Measurements from ENCODE around the gene PDLIM7. TPM values are rescaled to one million over a fixed set of nuclear protein-coding genes. Genes with fewer than 3 reads are reported as not detected.

Gene PDLIM7
- total and polyA plus RNA-seq, 2 experiments from 2014 or later, result 94.7 to 128 TPM

GRCh38 chr5:177499842-177500241 lies 2.4 kb upstream of the PDLIM7 start:
- peaks cover 43% of the 10 kb centered on the region for H3K4me1 Mint-ChIP-seq

More at GRCh38 chr5:177499842-177500241, 2.4 kb upstream of the PDLIM7 start:
- no peaks in the 10 kb centered on the region for H3K36me3 ChIP-seq (ENCODE audit: insufficient read depth)
- H3K79me2 ChIP-seq (replicated peaks; ENCODE audit: insufficient read depth), result peaks cover 14% of the 10 kb centered on the region
- no peak overlapping the region for H2AFZ ChIP-seq
- peaks cover 22% of the 10 kb centered on the region for H3K27me3 ChIP-seq (ENCODE audit: insufficient read depth)
- Mint-ChIP-seq H3K4me3 (peak overlapping the region; percentile 9; the same call in 1 of the 3 replicates), H3K9me3 (no peaks in the 10 kb centered on the region), H3K27me3 (ENCODE audit: insufficient read depth, low read depth, poor library complexity) (peaks cover 36% of the 10 kb centered on the region), H3K27ac (no peak overlapping the region), H3K36me3 (ENCODE audit: low read depth) (peaks cover 8% of the 10 kb centered on the region)
- ATAC-seq (no peak), DNase-seq (ENCODE audit: low spot score) (no peak)
- H3K4me3 ChIP-seq, result no peak overlapping the region
- peaks cover 39% of the 10 kb centered on the region for H3K4me1 ChIP-seq (ENCODE audit: insufficient read depth)
- TF ChIP-seq ZNF331 (CRISPR knock-in tag; IDR thresholded peaks at IDR 0.05; ENCODE audit: low read depth) (no peak), EZH2 (IDR thresholded peaks at IDR 0.05; ENCODE audit: low read depth, unreplicated experiment) (no peak), CREB1 (CRISPR knock-in tag; IDR thresholded peaks at IDR 0.05; ENCODE audit: low read depth) (no peak), ZNF114 (CRISPR knock-in tag; IDR thresholded peaks at IDR 0.05) (no peak), JUNB (IDR thresholded peaks at IDR 0.05; ENCODE audit: unreplicated experiment) (no peak), STAT1 (IDR thresholded peaks at IDR 0.05; ENCODE audit: unreplicated experiment) (no peak), EZH2phosphoT487 (IDR thresholded peaks at IDR 0.05; ENCODE audit: unreplicated experiment) (no peak), NANOG (IDR thresholded peaks at IDR 0.05; ENCODE audit: borderline replicate concordance) (no peak), POLR2AphosphoS5 (IDR thresholded peaks at IDR 0.05; ENCODE audit: low read depth) (no peak), REST (IDR thresholded peaks at IDR 0.05; ENCODE audit: unreplicated experiment) (no peak)
- TF ChIP-seq, protein P1, sequence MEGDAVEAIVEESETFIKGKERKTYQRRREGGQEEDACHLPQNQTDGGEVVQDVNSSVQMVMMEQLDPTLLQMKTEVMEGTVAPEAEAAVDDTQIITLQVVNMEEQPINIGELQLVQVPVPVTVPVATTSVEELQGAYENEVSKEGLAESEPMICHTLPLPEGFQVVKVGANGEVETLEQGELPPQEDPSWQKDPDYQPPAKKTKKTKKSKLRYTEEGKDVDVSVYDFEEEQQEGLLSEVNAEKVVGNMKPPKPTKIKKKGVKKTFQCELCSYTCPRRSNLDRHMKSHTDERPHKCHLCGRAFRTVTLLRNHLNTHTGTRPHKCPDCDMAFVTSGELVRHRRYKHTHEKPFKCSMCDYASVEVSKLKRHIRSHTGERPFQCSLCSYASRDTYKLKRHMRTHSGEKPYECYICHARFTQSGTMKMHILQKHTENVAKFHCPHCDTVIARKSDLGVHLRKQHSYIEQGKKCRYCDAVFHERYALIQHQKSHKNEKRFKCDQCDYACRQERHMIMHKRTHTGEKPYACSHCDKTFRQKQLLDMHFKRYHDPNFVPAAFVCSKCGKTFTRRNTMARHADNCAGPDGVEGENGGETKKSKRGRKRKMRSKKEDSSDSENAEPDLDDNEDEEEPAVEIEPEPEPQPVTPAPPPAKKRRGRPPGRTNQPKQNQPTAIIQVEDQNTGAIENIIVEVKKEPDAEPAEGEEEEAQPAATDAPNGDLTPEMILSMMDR (conservative IDR thresholded peaks at IDR 0.05; ENCODE audit: low read depth in 2 of 2), result no peak
- TF ChIP-seq, protein P2, sequence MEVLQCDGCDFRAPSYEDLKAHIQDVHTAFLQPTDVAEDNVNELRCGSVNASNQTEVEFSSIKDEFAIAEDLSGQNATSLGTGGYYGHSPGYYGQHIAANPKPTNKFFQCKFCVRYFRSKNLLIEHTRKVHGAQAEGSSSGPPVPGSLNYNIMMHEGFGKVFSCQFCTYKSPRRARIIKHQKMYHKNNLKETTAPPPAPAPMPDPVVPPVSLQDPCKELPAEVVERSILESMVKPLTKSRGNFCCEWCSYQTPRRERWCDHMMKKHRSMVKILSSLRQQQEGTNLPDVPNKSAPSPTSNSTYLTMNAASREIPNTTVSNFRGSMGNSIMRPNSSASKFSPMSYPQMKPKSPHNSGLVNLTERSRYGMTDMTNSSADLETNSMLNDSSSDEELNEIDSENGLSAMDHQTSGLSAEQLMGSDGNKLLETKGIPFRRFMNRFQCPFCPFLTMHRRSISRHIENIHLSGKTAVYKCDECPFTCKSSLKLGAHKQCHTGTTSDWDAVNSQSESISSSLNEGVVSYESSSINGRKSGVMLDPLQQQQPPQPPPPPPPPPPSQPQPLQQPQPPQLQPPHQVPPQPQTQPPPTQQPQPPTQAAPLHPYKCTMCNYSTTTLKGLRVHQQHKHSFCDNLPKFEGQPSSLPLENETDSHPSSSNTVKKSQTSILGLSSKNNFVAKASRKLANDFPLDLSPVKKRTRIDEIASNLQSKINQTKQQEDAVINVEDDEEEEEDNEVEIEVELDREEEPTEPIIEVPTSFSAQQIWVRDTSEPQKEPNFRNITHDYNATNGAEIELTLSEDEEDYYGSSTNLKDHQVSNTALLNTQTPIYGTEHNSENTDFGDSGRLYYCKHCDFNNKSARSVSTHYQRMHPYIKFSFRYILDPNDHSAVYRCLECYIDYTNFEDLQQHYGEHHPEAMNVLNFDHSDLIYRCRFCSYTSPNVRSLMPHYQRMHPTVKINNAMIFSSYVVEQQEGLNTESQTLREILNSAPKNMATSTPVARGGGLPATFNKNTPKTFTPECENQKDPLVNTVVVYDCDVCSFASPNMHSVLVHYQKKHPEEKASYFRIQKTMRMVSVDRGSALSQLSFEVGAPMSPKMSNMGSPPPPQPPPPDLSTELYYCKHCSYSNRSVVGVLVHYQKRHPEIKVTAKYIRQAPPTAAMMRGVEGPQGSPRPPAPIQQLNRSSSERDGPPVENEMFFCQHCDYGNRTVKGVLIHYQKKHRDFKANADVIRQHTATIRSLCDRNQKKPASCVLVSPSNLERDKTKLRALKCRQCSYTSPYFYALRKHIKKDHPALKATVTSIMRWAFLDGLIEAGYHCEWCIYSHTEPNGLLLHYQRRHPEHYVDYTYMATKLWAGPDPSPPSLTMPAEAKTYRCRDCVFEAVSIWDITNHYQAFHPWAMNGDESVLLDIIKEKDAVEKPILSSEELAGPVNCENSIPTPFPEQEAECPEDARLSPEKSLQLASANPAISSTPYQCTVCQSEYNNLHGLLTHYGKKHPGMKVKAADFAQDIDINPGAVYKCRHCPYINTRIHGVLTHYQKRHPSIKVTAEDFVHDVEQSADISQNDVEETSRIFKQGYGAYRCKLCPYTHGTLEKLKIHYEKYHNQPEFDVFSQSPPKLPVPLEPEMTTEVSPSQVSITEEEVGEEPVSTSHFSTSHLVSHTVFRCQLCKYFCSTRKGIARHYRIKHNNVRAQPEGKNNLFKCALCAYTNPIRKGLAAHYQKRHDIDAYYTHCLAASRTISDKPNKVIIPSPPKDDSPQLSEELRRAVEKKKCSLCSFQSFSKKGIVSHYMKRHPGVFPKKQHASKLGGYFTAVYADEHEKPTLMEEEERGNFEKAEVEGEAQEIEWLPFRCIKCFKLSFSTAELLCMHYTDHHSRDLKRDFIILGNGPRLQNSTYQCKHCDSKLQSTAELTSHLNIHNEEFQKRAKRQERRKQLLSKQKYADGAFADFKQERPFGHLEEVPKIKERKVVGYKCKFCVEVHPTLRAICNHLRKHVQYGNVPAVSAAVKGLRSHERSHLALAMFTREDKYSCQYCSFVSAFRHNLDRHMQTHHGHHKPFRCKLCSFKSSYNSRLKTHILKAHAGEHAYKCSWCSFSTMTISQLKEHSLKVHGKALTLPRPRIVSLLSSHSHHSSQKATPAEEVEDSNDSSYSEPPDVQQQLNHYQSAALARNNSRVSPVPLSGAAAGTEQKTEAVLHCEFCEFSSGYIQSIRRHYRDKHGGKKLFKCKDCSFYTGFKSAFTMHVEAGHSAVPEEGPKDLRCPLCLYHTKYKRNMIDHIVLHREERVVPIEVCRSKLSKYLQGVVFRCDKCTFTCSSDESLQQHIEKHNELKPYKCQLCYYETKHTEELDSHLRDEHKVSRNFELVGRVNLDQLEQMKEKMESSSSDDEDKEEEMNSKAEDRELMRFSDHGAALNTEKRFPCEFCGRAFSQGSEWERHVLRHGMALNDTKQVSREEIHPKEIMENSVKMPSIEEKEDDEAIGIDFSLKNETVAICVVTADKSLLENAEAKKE (CRISPR knock-in tag; IDR thresholded peaks at IDR 0.05), result no peak
- TF ChIP-seq, protein P3, sequence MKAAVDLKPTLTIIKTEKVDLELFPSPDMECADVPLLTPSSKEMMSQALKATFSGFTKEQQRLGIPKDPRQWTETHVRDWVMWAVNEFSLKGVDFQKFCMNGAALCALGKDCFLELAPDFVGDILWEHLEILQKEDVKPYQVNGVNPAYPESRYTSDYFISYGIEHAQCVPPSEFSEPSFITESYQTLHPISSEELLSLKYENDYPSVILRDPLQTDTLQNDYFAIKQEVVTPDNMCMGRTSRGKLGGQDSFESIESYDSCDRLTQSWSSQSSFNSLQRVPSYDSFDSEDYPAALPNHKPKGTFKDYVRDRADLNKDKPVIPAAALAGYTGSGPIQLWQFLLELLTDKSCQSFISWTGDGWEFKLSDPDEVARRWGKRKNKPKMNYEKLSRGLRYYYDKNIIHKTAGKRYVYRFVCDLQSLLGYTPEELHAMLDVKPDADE (IDR thresholded peaks at IDR 0.05), result no peak
- H4K20me1 ChIP-seq (replicated peaks; ENCODE audit: insufficient read depth), result no peaks in the 10 kb centered on the region; the same call in 1 of the 2 replicates
- no peak overlapping the region for H3K4me2 ChIP-seq
- H3F3A ChIP-seq (replicated peaks; ENCODE audit: low read depth), result peaks cover 27% of the 10 kb centered on the region
- H3K27ac ChIP-seq (ENCODE audit: low read depth), result no peak overlapping the region
- H3K9me2 ChIP-seq (ENCODE audit: insufficient read depth), result no peaks in the 10 kb centered on the region
